ENCODE data around the gene EEPD1.
A peak's percentile ranks its signal among the peaks of the same experiment; 100 is the strongest.

Gene EEPD1

DNA sequence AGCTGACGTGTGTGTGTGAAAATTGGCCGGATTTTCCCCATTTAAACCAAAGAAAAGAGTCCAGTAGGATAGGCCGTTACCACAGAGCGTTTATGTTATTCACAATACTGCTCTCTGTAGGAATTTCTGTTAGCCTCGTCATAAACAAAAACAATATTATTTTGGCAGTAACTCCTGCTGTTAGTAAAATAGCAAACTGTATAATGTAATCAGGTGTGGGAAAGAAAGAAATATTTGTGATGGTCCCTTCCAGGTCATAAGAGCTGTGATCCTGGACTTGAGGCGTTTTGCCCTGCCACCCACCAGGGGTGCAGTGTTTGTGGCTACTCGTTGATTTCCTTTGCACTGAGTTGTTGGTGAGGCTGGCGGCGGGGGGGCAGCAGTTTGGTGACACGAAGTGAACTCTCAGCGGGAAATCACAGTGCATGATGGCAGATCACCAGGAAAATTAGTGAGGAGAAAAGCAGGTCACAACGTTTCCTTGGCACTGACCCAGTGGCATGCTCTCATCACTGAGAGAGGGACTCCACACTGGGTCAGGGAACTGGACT lies 2.8 kb downstream of the EEPD1 start:
- DNase-seq (ENCODE audit: low read depth): no peak

DNA sequence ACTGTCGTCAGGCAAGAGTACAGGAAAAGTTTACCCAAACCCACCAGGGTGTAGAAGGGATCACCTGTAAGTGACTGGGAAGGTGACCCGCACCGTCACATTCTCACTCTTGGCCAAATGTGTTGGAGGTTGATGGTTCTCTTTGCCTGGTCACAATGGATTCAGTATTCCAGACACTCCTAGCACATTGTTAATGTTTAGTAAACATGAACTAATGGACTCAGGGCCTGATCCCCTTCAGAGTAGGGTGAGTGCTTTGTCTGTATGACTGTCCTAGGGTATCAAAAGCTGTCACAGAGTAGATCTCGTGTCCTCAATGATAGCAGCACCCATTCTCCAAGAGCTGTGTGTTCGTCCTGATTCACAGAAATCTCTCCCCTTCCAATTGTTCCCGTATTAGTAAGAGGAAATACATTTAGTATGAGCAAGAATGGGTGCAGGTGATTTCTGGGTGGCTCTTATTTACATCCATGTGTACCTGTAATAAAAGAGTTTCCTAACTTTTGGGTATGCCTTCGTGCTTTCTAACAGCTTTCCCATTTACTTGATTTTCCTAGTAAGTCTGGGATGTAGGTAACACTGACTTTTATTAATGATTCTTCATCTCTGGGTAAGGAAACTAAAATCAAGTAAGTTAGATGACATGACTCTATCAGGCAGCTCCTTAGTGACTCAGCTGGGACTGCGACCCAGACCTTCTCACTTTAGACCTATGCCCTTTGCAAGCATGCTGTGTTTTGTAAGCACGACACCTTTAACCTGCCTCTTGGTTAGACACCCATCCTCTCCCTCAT lies 4.7 kb downstream of the EEPD1 start:
- DNase-seq (ENCODE audit: low read depth): no peak

DNA sequence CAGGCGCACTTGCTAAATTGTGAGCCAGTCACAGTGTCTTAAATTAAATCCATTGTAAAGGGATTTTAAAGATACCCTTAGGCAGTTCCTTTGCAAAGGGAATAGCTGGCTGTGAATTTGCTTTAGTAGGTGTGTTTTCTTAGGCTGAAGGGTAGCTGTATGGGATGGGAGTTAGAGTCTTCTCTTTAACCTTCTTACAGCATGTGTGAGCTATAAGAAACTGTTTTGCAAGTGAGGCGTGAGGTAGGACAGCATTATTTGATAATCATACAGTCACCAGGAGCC lies 5.2 kb downstream of the EEPD1 start:
- DNase-seq (ENCODE audit: low read depth): no peak

GRCh38 chr7:36159618-36160017 lies 6.6 kb downstream of the EEPD1 start:
- no peak for DNase-seq (ENCODE audit: low read depth)

GRCh38 chr7:36160313-36160712 lies 7.3 kb downstream of the EEPD1 start:
- no peak for DNase-seq (ENCODE audit: low read depth)

DNA sequence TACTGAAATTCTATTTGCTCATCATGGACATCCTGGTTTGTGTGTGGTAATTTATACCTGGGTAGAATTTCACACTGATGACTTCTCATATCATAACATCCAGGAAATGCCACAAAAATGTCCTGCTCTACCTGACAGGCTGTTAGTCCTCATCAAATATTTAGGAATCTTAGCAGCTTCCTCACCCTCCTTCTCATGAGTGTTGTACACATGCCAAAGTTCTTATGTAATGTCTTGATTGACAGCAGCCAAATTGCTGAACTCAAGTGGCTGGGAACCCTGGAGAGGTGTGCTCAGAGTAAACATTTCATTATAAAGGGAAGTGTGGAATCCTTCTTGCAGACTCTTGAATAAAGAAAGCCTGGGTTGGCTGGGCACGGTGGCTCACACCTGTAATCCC lies 8.9 kb downstream of the EEPD1 start:
- DNase-seq (ENCODE audit: low read depth): no peak

GRCh38 chr7:36165059-36165458 lies 12.0 kb downstream of the EEPD1 start:
- peak; percentile 30 for DNase-seq (ENCODE audit: low read depth)

- DNase-seq (ENCODE audit: low read depth): no peak
These were observed 12.7 kb downstream of the EEPD1 start for GRCh38 chr7:36165802-36166201.

DNA sequence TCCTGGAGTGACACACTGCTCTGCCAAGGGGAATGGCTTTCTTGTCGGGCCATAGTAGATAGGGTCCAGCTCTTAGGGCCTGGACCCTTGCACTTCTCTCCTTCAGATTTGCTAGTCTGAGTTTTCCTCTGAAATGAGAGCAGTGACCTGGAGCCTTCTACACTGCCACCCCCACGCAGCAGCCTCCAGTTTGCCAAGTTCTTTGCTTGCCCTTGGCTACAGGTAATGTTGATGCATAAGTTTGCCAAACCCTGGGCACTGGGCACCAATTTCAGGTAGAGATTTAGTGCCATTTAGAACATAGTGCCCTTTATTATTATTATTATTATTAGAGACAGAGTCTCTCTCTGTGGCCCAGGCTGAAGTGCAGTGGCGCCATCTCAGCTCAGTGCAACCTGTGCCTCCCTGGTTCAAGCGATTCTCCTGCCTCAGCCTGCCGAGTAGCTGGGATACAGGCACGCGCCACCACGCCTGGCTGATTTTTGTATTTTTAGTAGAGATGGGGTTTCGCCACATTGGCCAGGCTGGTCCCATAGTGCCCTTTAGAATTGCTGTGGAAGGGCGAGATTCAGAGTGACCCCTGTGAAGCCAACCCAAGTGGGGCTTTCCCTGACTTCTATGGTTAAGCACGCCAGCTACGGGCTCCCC lies 14.5 kb downstream of the EEPD1 start:
- DNase-seq (ENCODE audit: low read depth): no peak

DNA sequence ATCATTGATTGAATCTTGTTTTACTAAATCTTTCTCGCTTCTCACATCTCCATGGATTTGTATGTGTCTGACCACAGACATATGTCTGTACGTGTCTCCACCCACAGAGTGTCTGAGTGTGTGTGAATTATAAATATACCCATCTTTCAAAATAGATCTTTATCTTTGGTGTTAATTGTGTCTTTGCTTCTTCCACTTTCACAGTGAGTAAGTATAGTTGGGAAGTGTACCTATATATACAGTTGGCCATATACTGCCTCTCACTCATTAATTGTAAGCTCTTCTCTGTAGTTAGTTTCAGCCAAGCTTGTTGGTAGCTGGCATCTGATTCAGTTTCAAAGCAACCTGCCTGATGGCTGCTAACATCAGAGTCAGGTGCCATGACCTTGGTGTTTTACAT lies 18.4 kb downstream of the EEPD1 start:
- DNase-seq (ENCODE audit: low read depth): no peak

DNA sequence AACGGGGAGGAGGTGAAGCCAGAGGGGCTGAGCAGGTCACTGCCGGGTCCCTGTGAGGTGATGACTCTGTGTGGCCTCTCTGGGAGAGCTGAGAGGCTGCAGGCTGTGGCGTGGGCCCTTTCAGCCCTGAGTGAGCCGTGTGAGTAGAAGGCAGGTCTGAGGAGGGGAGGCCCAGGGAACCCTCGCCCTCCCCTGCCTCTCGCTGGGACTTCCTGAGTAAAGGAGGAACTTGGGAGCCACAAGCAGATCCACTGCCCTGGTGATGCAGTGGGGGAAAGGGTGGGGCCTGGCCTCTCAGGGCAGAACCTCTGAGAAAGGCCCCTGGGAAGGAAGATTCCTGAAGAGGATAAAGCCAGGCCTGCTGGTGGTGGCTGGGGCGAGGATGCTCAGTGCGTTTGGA lies 22.8 kb downstream of the EEPD1 start:
- no peak for DNase-seq (ENCODE audit: low read depth)

DNA sequence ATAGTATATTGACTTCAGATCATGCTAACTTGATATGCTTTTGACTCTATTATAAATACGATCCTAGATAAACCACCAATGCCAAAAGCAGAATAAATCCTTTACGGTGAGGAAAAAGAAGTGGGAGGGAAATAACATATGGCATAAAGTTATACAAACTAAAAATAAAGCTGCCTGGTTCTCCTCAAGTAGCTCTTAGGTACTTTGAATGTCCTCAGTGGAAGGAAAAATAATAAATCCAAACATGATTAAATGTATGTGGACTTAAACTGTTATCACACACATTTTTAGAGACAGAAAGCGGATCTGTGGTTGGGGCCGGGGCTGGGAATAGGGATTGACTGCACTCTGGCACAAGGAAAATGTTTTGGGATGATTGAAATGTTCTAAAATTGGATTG lies 23.6 kb downstream of the EEPD1 start:
- DNase-seq (ENCODE audit: low read depth): no peak

- DNase-seq (ENCODE audit: low read depth): no peak
These were observed 27.1 kb downstream of the EEPD1 start for GRCh38 chr7:36180121-36180520.

DNA sequence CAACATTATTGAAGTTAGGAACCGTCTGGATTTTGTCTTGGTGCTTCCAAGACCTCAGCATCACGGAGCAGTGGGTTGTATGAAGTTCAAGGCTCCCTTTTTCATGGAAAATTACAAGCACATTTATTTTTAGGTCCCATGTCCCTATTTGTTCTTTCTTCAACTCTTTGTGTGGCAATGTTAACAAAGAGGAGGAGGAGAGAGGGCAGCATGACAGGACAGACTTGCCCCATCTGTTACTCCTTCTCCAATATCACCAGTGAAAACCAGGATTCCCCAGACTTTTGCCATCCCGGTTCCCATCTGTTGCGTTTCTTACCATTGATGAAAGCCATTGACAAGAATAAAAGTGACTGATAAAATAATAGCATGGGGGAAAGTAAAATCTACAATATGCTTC lies 28.6 kb downstream of the EEPD1 start:
- DNase-seq (ENCODE audit: low read depth): no peak

DNA sequence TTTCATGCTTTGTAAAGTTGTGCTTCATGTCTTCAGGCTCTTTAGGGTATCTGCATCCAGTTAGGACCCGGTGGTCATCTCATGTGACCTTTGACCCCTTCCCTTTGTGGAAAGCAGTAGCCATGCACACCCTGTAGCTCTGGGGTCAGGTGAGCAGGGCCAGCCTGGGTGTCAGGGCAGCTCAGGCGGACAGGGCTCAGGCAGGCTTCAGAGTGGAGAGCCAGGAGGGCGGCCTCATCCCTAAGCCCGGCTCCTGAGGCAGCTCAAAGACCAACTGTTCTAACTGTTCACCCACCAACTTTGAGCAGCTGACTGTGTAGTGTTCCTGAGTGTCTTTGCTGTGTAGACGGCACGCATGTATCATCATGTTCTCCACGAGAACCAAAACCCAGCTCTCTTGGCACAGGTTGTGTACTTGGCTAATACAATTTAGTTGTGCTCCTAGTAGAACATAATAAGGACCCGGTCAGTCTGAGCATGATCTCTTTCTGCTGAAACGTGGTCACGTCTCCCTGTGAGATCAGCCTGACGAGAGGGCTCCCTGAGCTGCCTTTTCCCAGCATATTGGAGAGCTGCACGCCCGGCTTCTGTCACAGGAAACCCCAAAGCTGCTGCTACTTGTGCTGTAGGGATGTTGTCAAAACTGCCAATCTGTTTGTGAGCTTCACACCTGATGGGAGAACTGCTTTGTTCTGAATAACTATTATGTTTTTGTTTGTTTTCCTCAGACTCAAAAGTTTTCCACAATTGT lies 30.0 kb downstream of the EEPD1 start:
- DNase-seq (ENCODE audit: low read depth): no peak

GRCh38 chr7:36185092-36185491 lies 32.0 kb downstream of the EEPD1 start:
- DNase-seq (ENCODE audit: low read depth): no peak

- DNase-seq (ENCODE audit: low read depth): no peak
These were observed 32.7 kb downstream of the EEPD1 start for GRCh38 chr7:36185756-36186155.

GRCh38 chr7:36186359-36187121 lies 33.5 kb downstream of the EEPD1 start:
- DNase-seq (ENCODE audit: low read depth): no peak

GRCh38 chr7:36188266-36188665 lies 35.2 kb downstream of the EEPD1 start:
- DNase-seq (ENCODE audit: low read depth): no peak

DNA sequence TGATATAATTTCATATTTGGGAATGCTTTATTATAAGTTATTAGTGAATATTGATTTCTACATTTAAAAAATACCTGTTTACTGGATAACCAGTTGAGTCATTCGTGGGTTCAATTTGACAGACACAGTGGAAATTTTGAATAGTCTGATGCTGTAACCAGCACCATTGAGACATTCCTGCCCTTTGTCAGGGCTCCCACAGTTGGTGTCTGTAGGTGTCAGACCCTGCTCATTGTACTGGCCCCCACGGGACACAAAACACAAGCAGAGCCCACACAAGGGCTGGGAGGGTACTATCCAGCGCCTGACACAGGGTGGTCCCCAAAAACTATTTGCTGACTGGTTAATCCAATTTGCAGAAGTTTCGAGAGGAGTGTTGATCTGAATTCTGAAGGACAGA lies 35.9 kb downstream of the EEPD1 start:
- no peak for DNase-seq (ENCODE audit: low read depth)

DNA sequence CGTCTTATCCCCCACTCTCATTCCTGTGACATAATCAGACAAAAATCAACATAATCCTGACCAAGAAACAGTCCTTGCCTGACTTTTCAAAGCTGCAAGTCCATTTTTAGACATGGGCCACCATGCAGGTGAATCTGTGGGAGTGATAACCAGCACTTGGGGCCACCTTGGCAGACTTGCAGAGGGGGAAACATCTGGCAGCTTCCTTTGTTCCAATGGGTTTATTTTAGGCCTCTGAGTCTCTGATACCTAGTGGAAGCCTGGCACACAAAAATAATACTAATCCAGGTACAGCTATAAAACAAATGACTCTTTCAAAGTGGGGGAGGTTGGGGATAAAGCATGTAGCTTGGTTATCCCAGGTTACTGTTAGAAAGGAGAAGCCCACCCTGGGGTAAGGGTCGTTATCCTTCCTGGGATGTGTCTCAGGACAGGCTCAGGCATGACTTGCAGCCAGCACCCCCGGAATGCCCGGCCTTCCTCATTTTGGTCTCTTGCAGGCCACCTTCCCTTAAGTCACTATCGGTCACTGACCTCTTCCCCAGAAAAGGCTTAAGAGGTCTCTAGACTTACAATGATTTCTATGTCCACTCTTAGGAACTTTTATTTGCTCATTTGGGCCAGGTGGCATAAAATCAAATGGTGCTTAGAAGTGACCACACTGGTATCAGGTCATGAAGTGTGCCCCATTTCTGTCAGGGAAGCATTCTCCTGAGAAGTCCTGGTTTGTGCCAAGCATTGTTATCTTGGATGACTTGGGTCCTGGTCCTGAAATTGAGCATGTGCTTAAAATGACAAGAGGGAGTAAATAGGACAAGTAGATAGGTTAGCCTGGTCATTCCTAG lies 37.6 kb downstream of the EEPD1 start:
- DNase-seq (ENCODE audit: low read depth): no peak

Data from non-pigmented ciliary epithelial cell (primary cell).